Mucosa of stomach (tissue), 1 donor: ENCODE results near the gene SLC17A6.

ENCODE experiments used
- H3K27me3 ChIP-seq: one replicate; pipeline ENCODE4 v1.7.0; 2013; ENCODE audit warnings: mild to moderate bottlenecking, low read length; ENCODE audit not compliant: control insufficient read depth, insufficient read depth
- H3K36me3 ChIP-seq: one replicate; pipeline ENCODE4 v1.7.0; 2013; ENCODE audit warnings: low read length; ENCODE audit not compliant: control insufficient read depth, insufficient read depth
- H3K4me1 ChIP-seq: one replicate; pipeline ENCODE4 v1.7.0; 2013; ENCODE audit warnings: mild to moderate bottlenecking, low read length; ENCODE audit not compliant: control insufficient read depth, insufficient read depth
- H3K4me3 ChIP-seq: one replicate; pipeline ENCODE4 v1.7.0; 2013; ENCODE audit warnings: low read length
- H3K9ac ChIP-seq: one replicate; pipeline ENCODE4 v1.7.0; 2013; ENCODE audit warnings: mild to moderate bottlenecking, low read length, moderate library complexity
- H3K9me3 ChIP-seq: one replicate; pipeline ENCODE4 v1.7.0; 2013; ENCODE audit warnings: mild to moderate bottlenecking, low read length, moderate library complexity; ENCODE audit not compliant: control insufficient read depth
- donor health status: Pancreatic carcinoma.

The SLC17A6 gene

GRCh38 chr11:22405377-22405776 is 67.2 kb downstream of the SLC17A6 start:
- Histone ChIP-seq H3K4me1 (no peaks in the 10 kb centered on the region), H3K9me3 (no peaks in the 10 kb centered on the region), H3K4me3 (no peak overlapping the region), H3K27me3 (no peaks in the 10 kb centered on the region), H3K9ac (no peak overlapping the region), H3K36me3 (no peaks in the 10 kb centered on the region)

GRCh38 chr11:22407267-22407666 is 69.1 kb downstream of the SLC17A6 start:
- Histone ChIP-seq H3K9me3 (no peaks in the 10 kb centered on the region), H3K9ac (no peak overlapping the region), H3K27me3 (no peaks in the 10 kb centered on the region), H3K4me3 (no peak overlapping the region), H3K4me1 (no peaks in the 10 kb centered on the region), H3K36me3 (no peaks in the 10 kb centered on the region)

GRCh38 chr11:22407921-22408320 is 69.7 kb downstream of the SLC17A6 start:
- no peaks in the 10 kb centered on the region for H3K9me3 ChIP-seq
- H3K36me3 ChIP-seq = no peaks in the 10 kb centered on the region
- no peak overlapping the region for H3K9ac ChIP-seq
- no peaks in the 10 kb centered on the region for H3K27me3 ChIP-seq
- H3K4me1 ChIP-seq = no peaks in the 10 kb centered on the region
- H3K4me3 ChIP-seq = no peak overlapping the region

GRCh38 chr11:22415476-22415875 is 77.3 kb downstream of the SLC17A6 start:
- H3K4me1 ChIP-seq = no peaks in the 10 kb centered on the region
- no peak overlapping the region for H3K4me3 ChIP-seq
- no peak overlapping the region for H3K9ac ChIP-seq
- H3K27me3 ChIP-seq = no peaks in the 10 kb centered on the region
- H3K9me3 ChIP-seq = no peaks in the 10 kb centered on the region
- no peaks in the 10 kb centered on the region for H3K36me3 ChIP-seq

GRCh38 chr11:22416462-22416861 is 78.3 kb downstream of the SLC17A6 start:
- Histone ChIP-seq H3K4me1 (no peaks in the 10 kb centered on the region), H3K4me3 (no peak overlapping the region), H3K36me3 (no peaks in the 10 kb centered on the region), H3K9ac (no peak overlapping the region), H3K9me3 (no peaks in the 10 kb centered on the region), H3K27me3 (no peaks in the 10 kb centered on the region)

- no peaks in the 10 kb centered on the region for H3K9me3 ChIP-seq
- no peak overlapping the region for H3K9ac ChIP-seq
- H3K4me1 ChIP-seq = no peaks in the 10 kb centered on the region
Measured at GRCh38 chr11:22426915-22427314, 88.7 kb downstream of the SLC17A6 start.

More at GRCh38 chr11:22426915-22427314, 88.7 kb downstream of the SLC17A6 start:
- no peaks in the 10 kb centered on the region for H3K27me3 ChIP-seq
- H3K36me3 ChIP-seq = no peaks in the 10 kb centered on the region
- H3K4me3 ChIP-seq = no peak overlapping the region
